ENCODE measurements around the gene PRDX1.

GRCh38 chr1:45507195-45507594, 14.5 kb downstream of the PRDX1 start:
- TF ChIP-seq ZNF565 (CRISPR knock-in tag; conservative IDR thresholded peaks at IDR 0.05; ENCODE audit: low read depth) (no peak), CSRNP3 (CRISPR knock-in tag; IDR thresholded peaks at IDR 0.05) (no peak), RARB (CRISPR knock-in tag; IDR thresholded peaks at IDR 0.05) (no peak), PATZ1 (CRISPR knock-in tag; IDR thresholded peaks at IDR 0.05; ENCODE audit: borderline replicate concordance) (no peak), ZFP3 (CRISPR knock-in tag; IDR thresholded peaks at IDR 0.05) (no peak), ZFP30 (CRISPR knock-in tag; IDR thresholded peaks at IDR 0.05) (no peak), ARNTL (CRISPR knock-in tag; IDR thresholded peaks at IDR 0.05; ENCODE audit: borderline replicate concordance, low read depth) (no peak), CREB5 (CRISPR knock-in tag; IDR thresholded peaks at IDR 0.05; ENCODE audit: low read depth) (no peak)
